Nucleus accumbens (tissue), 56 donors: ENCODE measurements around the gene FNTB.
A peak's percentile ranks its signal among the peaks of the same experiment; 100 is the strongest.

Source experiments
- DNase-seq, 56 donors: peaks; one replicate each; lab custom pipeline; 2025; lab: John Stamatoyannopoulos, UW

Gene FNTB

DNA sequence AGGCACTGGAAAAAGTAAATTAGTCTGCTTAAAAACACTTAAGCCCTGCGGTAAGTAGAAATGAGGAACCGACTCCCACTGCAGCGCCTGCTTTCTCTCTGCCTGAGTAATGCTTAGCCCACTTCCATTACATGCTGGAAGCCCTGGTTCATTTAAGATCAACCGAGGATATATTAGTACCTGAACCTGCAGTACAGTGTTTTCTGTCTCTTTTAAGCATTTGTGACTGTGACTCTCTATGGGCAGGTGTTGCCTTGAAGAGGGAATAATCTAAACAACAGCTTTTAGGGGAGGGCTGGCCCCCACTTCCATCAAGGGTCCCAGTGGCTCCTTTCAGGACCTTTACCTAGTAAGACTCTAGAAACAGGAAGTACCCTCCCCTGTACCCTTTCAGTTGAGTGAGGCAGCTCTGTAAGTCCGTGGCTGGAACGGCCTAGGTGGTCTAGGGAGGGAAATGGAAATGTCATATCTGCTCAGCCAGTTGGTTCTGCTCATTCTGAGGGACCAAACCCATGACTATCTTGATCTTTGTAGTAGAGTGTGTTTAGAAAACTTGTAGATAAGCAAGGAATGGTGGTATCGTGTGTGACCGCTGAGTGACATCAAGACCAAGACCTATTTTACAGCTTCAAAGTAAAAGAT is 56.2 kb downstream of the FNTB start:
- DNase-seq = peak in 2 of 56 donors; percentile 5 to 13

DNA sequence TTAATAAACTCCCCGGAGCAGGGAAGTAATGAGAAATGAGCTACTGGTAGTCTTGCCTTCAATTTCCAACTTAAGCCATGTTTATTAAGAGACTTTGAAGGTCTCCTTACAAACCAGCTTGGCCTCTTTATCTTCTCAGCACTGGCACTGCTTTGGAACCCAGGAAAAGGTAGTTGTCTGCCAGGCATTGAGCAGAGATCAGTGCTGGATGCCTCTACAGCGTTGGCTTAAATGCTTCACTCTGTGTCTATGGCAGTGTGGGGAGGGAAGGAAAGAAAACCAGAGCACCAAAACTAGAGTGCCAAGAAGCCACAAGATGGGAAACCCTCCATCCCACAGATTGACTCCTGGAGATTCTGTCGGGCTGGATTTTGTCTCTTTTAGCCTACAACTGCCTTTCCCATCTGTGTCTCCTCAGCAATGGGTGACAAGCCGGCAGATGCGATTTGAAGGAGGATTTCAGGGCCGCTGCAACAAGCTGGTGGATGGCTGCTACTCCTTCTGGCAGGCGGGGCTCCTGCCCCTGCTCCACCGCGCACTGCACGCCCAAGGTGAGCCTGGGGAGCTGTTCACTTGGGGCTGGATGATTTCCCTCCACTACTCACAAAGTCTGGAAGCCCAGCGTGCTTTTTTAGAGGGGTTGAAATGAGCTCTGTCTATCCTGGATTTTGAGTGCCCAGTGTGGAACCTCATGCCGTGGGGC is 57.3 kb downstream of the FNTB start:
- DNase-seq = no peak

GRCh38 chr14:65044596-65044959 is 57.9 kb downstream of the FNTB start:
- peak in 9 of 56 donors; percentile 10 to 42 (median 19) for DNase-seq

GRCh38 chr14:65045006-65045405 is 58.3 kb downstream of the FNTB start:
- no peak for DNase-seq

DNA sequence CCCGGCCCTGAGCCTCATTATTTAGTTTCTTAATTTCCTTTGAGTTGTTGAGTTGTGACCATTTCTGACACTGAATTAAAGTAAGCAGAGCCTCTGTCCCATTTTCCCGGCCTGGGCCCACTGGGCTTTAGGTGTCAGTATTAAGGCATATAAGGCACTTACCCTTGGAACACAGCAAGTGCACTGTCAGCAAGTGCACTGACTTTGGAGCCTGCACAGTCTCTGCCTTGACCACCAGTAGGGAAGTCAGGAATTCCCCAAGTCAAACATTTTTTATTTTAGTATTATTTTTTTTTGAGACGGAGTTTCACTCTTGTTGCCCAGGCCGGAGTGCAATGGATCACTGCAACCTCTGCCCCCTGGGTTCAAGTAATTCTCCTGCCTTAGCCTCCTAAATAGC is 59.0 kb downstream of the FNTB start:
- no peak for DNase-seq

GRCh38 chr14:65052832-65053231 is 66.1 kb downstream of the FNTB start:
- no peak for DNase-seq

GRCh38 chr14:65053466-65053865 is 66.8 kb downstream of the FNTB start:
- DNase-seq = no peak

GRCh38 chr14:65054471-65055085 is 67.9 kb downstream of the FNTB start:
- peak in 1 of 56 donors; percentile 21 for DNase-seq

DNA sequence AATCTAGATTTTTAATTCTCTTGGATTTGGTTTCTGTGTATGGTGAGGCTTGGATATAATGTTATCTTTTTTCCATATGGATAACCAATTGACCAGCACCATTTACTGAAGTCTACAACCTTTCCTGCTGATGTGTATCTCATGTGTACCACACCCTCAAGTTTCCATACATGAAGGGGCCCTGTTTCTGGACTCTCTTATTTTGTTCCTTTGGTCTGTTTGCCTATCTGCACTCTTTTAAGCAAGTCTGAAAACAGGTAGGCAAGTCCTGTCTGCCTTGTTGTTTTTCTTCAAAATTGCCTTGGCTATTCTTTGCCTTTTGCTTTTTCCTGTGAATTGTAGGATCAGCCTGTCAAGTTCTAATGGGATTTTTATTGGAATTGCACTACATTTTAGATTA is 71.0 kb downstream of the FNTB start:
- DNase-seq = no peak

GRCh38 chr14:65062096-65063075 is 75.7 kb downstream of the FNTB start:
- DNase-seq = no peak

- no peak for DNase-seq
These were observed 79.0 kb downstream of the FNTB start for GRCh38 chr14:65065719-65066118.

GRCh38 chr14:65069874-65070413 is 83.2 kb downstream of the FNTB start:
- peak in 2 of 56 donors; percentile 15 to 18 for DNase-seq

DNA sequence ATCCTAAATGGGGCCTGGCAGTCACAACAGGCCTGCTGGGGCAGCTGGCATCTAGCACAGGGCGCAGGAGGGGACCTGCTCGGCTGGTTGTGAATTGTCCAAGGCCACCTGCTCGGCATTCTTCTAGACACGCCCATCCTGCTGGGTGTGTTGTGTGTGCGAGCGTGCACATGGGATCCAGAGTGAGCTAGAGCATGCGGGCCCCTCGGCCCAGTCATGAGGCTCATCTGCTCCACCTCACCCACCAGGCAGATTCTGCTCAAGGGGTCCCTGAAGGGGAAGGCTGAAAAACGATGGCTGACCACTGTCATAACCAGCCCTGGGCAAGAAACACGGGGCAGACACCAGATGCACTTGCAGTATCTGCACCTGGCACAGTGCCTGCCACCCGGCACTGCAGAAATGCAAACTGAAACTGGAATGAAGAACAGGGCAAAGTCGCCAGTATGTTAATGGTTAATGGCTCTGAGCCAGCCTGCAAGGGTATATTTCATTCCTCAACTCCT is 83.8 kb downstream of the FNTB start:
- peak in 1 of 56 donors; percentile 12 for DNase-seq

DNA sequence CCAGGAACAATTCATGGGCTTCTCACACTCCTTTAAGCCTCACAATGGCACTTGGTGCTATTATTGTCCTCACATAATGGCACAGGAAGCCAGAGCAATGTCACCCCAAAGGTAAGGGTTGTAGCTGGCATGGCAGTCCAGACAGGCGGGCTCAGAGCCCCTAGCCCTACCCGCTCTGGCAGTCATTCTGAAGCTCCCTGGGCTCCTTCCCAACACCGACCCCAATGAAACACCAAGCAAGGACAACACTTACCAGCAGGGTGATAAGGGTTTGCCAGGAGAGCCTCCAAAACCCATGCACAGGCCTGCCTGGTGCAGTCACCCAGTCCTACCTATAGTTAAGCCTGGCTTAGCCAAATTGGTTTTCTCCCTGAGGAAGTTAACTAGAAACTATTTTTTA is 84.8 kb downstream of the FNTB start:
- DNase-seq = no peak

DNA sequence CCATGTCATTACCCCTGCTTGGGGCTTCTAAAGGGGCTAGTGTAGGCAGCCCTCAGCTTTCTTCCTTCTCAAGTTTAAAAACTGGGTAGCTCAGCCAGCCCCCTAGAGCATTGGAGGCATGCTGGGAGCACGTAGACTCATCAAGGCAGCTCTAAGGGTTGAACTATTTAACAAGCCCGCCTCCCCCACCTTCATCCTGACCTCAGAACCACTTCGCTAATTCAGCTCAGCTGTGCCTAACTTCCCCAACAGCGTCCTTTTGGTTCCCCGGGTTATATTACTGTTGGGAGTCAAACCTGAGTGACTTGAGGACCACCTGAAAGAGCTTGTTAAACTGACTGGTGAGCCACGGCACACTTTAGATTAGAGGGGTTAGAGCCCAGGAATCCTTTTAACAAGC is 85.6 kb downstream of the FNTB start:
- DNase-seq = no peak

GRCh38 chr14:65072937-65073336 is 86.2 kb downstream of the FNTB start:
- DNase-seq = no peak

GRCh38 chr14:65073605-65074201 is 87.0 kb downstream of the FNTB start:
- DNase-seq = no peak

DNA sequence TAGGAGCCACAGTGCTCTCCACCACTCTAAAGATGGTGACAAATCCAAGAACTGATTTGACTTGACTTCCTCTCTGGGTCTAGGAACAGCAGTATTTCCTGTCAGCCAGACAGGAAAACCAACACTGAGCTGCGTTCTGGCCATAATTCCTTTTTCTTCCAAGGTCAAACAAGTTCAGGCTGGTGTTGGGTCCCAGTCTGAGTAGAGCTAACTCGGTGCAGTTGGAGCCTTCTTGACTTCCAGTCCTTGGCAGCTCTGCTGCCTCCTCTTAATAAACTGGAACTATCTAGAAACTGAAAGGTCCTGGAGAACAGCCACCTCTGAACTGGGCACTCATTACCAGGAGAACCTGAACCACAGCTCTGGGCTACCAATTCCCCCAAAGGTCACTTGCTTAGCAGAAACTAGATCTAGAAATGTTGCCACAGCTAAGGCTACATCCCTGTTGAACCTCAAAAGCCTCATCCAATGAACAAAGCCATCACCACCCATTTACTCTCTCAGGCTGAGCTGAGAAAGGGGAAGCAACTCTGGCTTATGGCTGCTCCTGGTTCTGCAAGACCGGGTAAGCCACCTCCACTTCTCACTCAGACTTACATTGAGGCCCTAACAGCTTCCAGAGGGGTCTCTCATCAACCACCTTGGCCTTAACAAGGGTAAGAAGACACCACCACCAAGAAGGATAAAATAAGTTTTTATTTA is 87.9 kb downstream of the FNTB start:
- DNase-seq = no peak

- peak in 1 of 56 donors; percentile 21 for DNase-seq
These were observed 89.1 kb downstream of the FNTB start for GRCh38 chr14:65075628-65076325.
